Fibroblast of skin of right biceps (primary cell): Measurements from ENCODE around the gene F2.

Experiments
- DNase-seq: peaks from one replicate; pipeline ENCODE4 v3.0.0-alpha.2; 2013

The F2 gene

GRCh38 chr11:46743693-46744339 is 24.8 kb downstream of the F2 start:
- DNase-seq, result no peak

- DNase-seq, result no peak
Measured at GRCh38 chr11:46745328-46745727, 26.3 kb downstream of the F2 start.

GRCh38 chr11:46745995-46746394 is 27.0 kb downstream of the F2 start:
- DNase-seq, result no peak

- DNase-seq, result no peak
Measured at GRCh38 chr11:46747150-46747549, 28.1 kb downstream of the F2 start.

GRCh38 chr11:46755962-46756361 is 36.9 kb downstream of the F2 start:
- DNase-seq, result no peak

- DNase-seq, result no peak
Measured at GRCh38 chr11:46759196-46759595, 40.2 kb downstream of the F2 start.

GRCh38 chr11:46760429-46761128 is 41.6 kb downstream of the F2 start:
- no peak for DNase-seq

- no peak for DNase-seq
Measured at GRCh38 chr11:46761807-46762206, 42.8 kb downstream of the F2 start.

- DNase-seq, result no peak
Measured at GRCh38 chr11:46762248-46762647, 43.2 kb downstream of the F2 start.

- DNase-seq, result no peak
Measured at GRCh38 chr11:46766656-46767055, 47.6 kb downstream of the F2 start.

- no peak for DNase-seq
Measured at GRCh38 chr11:46769636-46770221, 50.7 kb downstream of the F2 start.

GRCh38 chr11:46776878-46777277 is 57.9 kb downstream of the F2 start:
- no peak for DNase-seq

GRCh38 chr11:46778416-46778815 is 59.4 kb downstream of the F2 start:
- no peak for DNase-seq
